Right renal pelvis (tissue), 4 donors: ENCODE data around the gene PNMA8C. TPM values are rescaled to one million over a fixed set of nuclear protein-coding genes. Genes with fewer than 3 reads are reported as not detected.

Experiments
- polyA plus RNA-seq, 4 donors: library from polyadenylated mRNA; unstranded; fragments of 120-200 nt; gene quantifications; one replicate each; pipeline ENCODE4 v1.2.1, GENCODE V29; 2013; ENCODE audit not compliant: insufficient read length in 4 of 4

Gene PNMA8C
- polyA plus RNA-seq, 4 donors = 0.41 to 0.80 (median 0.57) TPM

Other genes starting within 250 kb of the PNMA8C start
- under 1 TPM in 1 of 4 donors, not detected in 3; 0.10 TPM for gene IGFL1, start 199.2 kb downstream of the PNMA8C start, polyA plus RNA-seq
- gene HIF3A, start 131.9 kb downstream of the PNMA8C start, polyA plus RNA-seq = 10 to 100 TPM; 29.8 to 43.2 (median 37.2) TPM
- 100 to 1,000 TPM in 2 of 4 donors, 10 to 100 TPM in 2; 90.8 to 110 (median 100) TPM for gene PPP5C, start 81.8 kb downstream of the PNMA8C start, polyA plus RNA-seq
- gene CCDC8, start 15.4 kb downstream of the PNMA8C start, polyA plus RNA-seq = 10 to 100 TPM; 54.6 to 68.1 (median 58.8) TPM
- gene PNMA8A, start 42.6 kb upstream of the PNMA8C start, polyA plus RNA-seq = 10 to 100 TPM; 46.9 to 72.5 (median 54.5) TPM
- gene PNMA8B, start 66.9 kb upstream of the PNMA8C start, polyA plus RNA-seq = 1 to 10 TPM; 4.0 to 5.1 (median 4.8) TPM
- gene CALM3, start 172.4 kb upstream of the PNMA8C start, polyA plus RNA-seq = 100 to 1,000 TPM; 436 to 442 (median 441) TPM
- 1 to 10 TPM; 1.5 to 2.6 (median 2.3) TPM for gene PTGIR, start 196.2 kb upstream of the PNMA8C start, polyA plus RNA-seq
- 1 to 10 TPM; 2.4 to 4.7 (median 2.7) TPM for gene GNG8, start 207.3 kb upstream of the PNMA8C start, polyA plus RNA-seq
- 10 to 100 TPM; 24.2 to 29.1 (median 27.5) TPM for gene DACT3, start 232.2 kb upstream of the PNMA8C start, polyA plus RNA-seq